HG02571 (cell line): ENCODE measurements around the gene PPM1K.
"Not testable (repeated sequence)": the region's sequence is repeated elsewhere in the genome, so short reads cannot be mapped to it uniquely, and the experiment has no call there.

Experiments used
- ATAC-seq: cut with Tn5 transposase; IDR thresholded peaks from one replicate; pipeline ENCODE4 v1.9.1; 2021; ENCODE audit warnings: mild to moderate bottlenecking, moderate library complexity; ENCODE audit not compliant: unreplicated experiment

Gene PPM1K

DNA sequence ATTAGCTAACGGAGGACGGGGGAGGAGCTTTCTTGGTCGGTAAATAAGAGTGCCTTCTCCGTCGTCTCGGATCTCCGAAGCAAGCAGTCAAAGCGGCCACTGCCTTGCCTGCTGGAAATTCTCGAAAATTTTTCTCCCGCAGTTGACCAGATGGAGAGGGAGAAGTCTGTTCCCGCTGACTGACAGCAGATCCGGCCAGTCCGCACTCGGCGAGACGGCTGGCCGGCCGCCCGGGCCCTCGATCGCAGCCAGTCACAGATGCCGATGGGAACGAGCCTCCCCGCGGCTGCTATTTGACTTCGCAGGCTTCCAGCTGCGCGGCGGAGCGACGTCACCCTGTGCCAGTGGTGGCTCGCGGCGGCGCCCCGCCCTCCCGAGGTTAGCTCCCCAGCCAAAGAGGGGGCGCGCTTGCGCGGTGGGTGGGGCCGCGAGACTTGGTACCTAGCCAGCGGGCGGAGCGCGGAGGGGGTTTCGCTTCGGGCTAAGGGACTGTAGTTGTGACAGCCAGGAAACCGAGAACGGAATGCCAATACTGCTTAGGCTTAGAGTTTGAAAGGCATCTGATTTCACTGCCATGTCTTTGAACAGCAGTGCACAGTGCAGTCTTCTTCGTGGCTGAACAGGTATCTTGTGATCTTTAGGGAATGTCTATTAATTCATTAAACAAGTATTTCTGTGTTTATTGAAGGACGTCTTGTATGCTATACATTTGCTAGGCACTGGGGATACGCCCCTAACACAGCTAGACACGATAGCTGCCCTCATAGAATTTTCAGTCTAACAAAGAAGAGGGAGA is at the start of gene PPM1K:
Gene PPM1K (minus strand): TSS at position 123 of the 796 bp plus-strand sequence. CDS start 5,978 bp downstream, outside the sequence.
- ATAC-seq, result peak; percentile 86

GRCh38 chr4:88333741-88334405 is 49.5 kb upstream of the PPM1K start:
- ATAC-seq, result no peak

DNA sequence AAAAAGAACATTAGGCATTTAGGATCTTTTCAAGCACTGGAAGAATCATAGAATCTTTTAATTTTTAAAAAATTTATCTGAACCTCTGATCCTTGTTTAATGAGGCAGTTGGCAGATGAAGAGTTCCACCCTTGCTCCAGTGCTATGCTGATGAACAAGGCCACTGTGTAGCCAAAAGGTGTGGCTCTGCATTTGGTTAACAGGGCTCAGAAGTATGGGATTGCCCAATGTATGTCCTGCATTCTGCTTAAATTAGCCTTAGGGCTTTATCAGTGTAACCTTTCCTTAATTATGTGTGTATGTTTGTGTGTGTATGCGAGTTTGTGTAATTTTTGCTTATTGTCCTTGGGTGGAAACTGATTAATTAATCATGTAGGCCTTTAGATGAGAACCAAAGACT is 43.3 kb upstream of the PPM1K start:
- ATAC-seq, result no peak

GRCh38 chr4:88320780-88321373 is 36.5 kb upstream of the PPM1K start:
- peak; percentile 99 for ATAC-seq

GRCh38 chr4:88320224-88320779 is 35.9 kb upstream of the PPM1K start:
- ATAC-seq, result peak; percentile 43

DNA sequence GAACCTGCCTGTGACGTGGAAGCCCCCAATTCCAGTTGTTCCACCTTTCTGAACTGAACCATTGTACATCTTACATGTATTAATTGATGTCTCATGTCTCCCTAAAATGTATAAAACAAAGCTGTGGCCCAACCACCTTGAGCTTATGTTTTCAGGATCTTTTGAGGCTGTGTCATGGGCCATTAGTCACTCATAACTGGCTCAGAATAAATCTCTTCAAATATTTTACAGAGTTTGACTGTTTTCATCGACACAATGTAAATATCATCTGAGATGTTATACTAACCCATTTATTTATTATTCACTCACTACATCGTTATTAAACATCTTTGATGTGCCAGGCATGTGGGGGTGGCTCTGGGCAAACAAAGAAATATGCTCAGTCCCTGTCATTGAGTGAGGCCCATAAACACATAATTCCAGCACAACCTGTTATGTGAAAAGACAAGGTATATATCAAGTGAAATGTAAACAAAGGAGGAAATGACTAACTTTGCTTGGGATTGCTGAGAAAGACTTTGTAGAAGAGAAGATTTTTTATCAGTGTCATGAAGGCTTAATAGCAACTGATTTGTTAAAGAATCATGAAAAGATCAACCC is 34.5 kb upstream of the PPM1K start:
- no peak for ATAC-seq

DNA sequence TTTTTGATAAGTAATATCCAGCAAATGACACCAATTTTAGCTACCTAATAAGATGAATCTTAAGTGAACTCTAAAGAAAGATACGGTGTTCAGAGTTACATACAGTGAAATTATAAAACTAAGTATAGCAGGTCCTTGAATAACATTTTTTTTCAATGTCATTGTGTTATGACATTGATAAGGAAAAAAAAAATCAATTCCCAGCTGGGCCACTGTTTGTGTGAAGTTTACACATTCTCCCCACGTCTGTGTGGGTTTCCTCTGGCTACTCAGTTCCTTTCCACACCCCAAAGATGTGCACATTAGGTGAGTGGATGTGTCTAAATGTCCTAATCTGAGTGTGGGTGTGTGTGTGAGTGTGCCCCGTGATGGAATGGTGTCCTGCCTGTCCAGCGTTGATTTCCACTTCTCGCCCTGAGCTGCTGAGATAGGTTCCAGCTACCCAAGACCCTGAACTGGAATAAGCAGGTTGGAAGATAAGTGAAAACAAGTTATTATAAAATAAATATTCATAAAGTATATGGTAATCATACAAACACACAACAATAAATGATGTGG is 31.2 kb upstream of the PPM1K start:
- ATAC-seq, result no peak

- not testable (repeated sequence) for ATAC-seq
Measured at GRCh38 chr4:88313088-88313624, 28.8 kb upstream of the PPM1K start.

GRCh38 chr4:88308587-88308986 is 24.2 kb upstream of the PPM1K start:
- ATAC-seq, result no peak

- ATAC-seq, result no peak
Measured at GRCh38 chr4:88297725-88298454, 13.5 kb upstream of the PPM1K start.

DNA sequence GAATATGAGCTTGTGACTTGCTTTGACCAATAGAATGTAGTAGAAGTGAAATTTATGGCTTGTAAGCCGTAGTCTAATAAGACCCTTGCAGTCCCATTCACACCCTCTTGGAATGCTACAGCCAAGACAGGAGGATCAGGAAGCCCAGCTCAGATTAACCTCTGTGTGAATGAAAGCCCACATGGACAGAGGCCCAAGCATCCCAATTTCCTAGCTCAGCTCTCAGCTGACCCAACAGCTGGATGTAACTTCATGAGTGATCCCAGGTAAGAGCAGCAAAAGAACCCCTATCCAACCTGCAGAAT is 12.8 kb upstream of the PPM1K start:
- no peak for ATAC-seq

DNA sequence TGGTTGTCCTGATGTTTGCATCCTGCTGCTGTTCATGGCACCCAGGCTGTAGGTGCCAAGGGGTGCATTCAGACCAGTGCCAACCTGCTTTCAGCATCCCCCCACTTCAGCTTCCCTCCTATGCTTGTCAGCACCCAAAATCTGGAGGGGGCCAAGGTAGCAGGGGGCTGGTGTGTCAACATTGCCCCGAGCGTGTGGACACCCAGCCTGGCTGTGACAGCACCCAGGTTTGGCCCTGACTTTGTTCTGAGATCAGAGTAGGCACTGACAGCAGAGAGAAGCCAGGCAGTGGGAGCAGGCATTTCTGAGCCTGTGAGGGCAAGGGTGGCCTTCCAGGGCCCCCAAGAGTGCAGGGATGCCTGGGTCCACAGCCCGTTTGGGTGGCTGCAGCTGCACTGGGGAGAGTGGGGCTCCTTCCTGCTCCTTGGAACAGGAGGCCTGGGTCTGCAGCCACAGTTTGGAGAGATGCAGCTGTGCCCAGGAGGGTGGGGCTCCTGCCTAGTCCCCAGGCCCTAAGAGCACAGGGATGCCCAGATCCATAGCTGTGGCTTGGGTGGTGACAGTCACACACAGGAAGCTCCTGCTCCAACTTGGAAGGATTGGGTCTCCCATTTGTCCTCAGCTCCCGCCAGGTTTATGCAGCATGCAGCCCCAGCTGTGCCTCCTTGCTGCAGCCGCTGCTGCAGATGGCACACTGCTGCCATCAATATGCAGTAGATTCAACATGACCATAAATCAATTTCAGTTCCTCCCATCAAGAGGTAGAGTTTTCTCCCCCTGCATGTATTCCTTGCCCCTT is 12.3 kb upstream of the PPM1K start:
- no peak for ATAC-seq

DNA sequence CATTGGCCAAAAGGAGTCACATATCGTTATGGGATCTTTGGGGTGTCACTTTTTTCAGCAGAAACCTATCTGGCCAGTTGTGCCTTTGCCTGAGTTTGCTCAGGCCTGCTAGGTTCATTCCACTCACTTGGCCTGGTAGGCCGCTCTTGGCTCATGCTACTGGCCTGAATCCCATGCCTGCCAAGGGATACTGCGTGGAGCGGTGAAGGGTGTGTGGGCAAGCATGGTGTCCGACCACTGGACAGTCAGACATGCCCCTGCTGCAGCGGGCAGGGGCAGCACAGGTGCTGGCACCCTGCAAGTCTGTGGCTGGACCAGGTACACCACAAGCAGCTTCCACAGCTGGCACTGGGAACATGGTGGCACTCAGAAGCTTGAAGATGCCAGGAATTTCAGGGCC is 11.3 kb upstream of the PPM1K start:
- no peak for ATAC-seq

DNA sequence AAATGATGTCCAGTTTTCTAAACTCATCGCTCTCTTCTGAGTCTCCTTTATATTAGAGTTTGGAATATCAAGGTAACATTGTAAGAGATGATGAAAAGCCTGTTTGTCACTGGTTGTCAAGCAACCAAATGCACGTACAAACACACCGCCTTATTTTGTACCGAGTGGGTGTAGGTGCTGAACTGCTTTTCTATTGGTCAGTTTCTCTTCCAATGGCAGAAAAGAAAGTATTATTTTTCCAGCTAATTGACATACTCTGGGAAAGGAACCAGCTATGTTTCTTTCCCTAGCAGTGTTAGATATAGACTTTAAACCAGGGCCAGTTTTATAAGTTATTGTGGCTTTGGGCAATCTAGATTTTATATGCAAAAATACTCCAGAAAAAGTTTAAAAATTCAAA is 6.6 kb upstream of the PPM1K start:
- ATAC-seq, result no peak

DNA sequence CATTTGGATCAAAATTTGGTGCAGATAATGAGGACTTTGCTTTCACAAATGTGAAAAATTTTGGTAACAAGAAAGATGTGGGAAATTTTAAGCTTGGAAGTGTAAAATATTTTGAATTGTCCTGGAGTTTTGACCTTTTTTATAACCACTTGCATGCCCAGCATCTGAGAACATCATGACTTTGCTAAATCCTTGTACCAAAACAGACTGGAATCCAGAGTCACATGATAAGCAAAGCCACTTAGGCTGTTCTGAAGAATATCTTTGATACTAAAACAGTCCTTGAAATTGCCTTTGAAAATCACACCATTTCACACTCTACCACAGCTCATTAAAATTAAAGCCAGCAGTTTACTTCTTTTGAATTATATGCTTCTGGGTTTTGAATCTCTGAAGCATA is 2.5 kb upstream of the PPM1K start:
- ATAC-seq, result no peak

DNA sequence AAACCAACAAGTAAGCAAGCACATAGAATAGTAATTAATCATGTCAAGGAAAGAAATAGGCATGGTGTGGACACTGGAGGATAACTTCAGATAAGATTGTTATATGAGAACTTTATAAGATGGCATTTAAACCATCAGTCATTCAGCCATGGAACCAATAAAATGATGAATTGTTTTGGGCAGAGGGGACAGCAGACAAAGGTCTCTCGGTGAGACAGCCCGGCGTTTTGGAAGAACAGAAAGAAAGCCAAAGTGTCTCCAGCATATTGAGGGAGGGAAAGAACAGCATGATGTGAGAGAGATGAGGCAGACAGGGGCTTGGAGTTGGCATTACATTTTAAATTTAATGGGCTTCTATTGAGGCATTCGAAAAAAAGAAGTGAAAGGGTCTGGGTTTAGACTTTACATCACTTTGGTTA is 883 bp upstream of the PPM1K start:
- ATAC-seq, result no peak

DNA sequence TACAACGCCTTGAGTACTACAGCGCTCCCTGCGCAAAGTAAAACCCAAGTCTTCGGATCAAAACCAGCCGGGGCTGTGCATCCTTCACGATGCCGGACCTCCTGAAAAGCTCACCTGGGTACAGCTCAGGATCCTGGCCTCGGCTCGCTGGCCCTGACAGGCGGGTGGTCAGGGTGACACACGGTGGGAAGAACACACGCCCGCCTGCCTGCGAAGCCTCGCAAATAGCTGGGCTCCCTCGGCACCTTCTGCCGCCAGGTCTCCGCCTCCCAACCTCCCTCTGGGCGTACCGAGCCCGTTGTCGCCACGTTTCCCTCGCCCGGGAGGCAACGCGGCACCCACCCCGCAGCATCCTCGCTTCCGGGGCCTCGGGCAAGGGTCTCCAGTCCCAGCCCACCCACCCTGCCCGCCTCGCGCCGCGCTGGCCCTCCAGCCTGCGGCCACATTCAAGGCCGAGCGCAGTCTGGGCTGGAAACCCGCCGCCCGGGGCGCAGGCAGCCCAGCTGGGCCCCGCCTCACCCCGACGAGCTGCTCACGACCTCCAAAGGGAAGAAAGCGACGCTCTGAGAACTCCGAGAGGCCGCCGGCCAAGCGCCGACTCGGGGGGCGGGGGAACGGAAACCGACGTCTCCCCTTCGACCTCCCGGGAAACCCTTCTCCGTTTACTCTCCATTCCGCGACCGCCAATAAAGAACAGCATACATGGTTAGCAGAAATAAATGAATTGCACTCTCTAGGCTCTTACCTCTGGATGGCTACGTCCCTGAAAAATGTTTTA is 511 bp downstream of the PPM1K start:
- ATAC-seq, result peak; percentile 24

DNA sequence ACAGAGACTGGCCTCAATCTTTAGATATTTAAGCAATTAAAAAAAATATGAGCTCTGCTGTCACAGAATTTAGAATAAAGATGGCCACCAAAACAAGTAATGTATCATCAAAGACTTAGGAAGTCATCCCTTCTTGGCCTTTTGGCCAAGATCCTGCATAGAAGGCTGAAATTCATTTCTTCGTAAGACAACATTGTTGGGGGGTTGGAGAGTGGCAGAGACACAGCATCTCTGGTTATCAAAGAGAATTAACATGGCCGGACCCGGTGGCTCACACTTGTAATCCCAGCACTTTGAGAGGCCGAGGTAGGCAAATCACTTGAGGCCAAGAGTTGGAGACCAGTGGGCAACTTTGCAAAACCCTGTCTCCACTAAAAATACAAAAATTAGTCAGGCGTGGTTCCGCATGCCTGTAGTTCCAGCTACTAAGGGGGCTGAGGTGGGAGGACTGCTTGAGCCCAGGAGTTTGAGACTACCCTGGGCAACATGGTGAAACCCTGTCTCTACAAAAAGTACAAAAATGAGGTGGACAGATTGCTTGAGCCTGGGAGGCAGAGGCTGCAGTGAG is 4.0 kb downstream of the PPM1K start:
- no peak for ATAC-seq
